ENCODE measurements around the gene CPT1B.

The CPT1B gene

GRCh38 chr22:50584106-50585096 is 6.2 kb upstream of the CPT1B start:
- no peak for DNase-seq

GRCh38 chr22:50583294-50583861 is 5.2 kb upstream of the CPT1B start:
- no peak for DNase-seq

GRCh38 chr22:50582493-50583293 is 4.5 kb upstream of the CPT1B start, which contains the start of gene CHKB:
CHKB (minus strand) TSS chr22:50582849; CDS start chr22:50582781, 68 bp downstream.
- peak; percentile 70 for DNase-seq

GRCh38 chr22:50581950-50582492 is 3.8 kb upstream of the CPT1B start:
- no peak for DNase-seq

- DNase-seq: no peak
These were observed 3.1 kb upstream of the CPT1B start for GRCh38 chr22:50581031-50581949.

- DNase-seq: no peak
These were observed 1.5 kb upstream of the CPT1B start for GRCh38 chr22:50579752-50580151.

GRCh38 chr22:50578776-50579310 is 616 bp upstream of the CPT1B start:
- no peak for DNase-seq

- no peak for DNase-seq
These were observed 585 bp downstream of the CPT1B start for GRCh38 chr22:50577697-50577986.

- DNase-seq: no peak
These were observed 1.2 kb downstream of the CPT1B start for GRCh38 chr22:50576806-50577696.

GRCh38 chr22:50576070-50576469 is 2.2 kb downstream of the CPT1B start:
- no peak for DNase-seq

- DNase-seq: no peak
These were observed 2.7 kb downstream of the CPT1B start for GRCh38 chr22:50575426-50575941.

- no peak for DNase-seq
These were observed 3.9 kb downstream of the CPT1B start for GRCh38 chr22:50574383-50574755.

GRCh38 chr22:50573491-50574382 is 4.5 kb downstream of the CPT1B start:
- no peak for DNase-seq

GRCh38 chr22:50572965-50573364 is 5.3 kb downstream of the CPT1B start:
- DNase-seq: no peak

GRCh38 chr22:50571264-50572175 is 6.7 kb downstream of the CPT1B start:
- no peak for DNase-seq

GRCh38 chr22:50570861-50571260 is 7.4 kb downstream of the CPT1B start:
- no peak for DNase-seq

GRCh38 chr22:50569896-50570535 is 8.2 kb downstream of the CPT1B start:
- DNase-seq: no peak

- DNase-seq: no peak
These were observed 9.2 kb downstream of the CPT1B start for GRCh38 chr22:50569041-50569459.

Data from cortex of kidney (tissue), 1 donor.